Measurements from ENCODE around the gene OAS3.
"Not testable (repeated sequence)": the region's sequence is repeated elsewhere in the genome, so short reads cannot be mapped to it uniquely, and the experiment has no call there.

The OAS3 gene

GRCh38 chr12:112905451-112906089 is 32.7 kb upstream of the OAS3 start:
- WGBS, 2 experiments: 94 to 96% methylated on average over 4 of the region's 4 CpGs
- H3K27me3 ChIP-seq (ENCODE audit: control insufficient read depth, insufficient read depth, low read length, poor library complexity, severe bottlenecking): no peaks in the 10 kb centered on the region
- no peaks in the 10 kb centered on the region for H3K36me3 ChIP-seq (ENCODE audit: control insufficient read depth, insufficient read depth, low read length)
- H3K4me1 ChIP-seq (ENCODE audit: control insufficient read depth, insufficient read depth, low read length): no peaks in the 10 kb centered on the region
- no peak overlapping the region for H3K27ac ChIP-seq (ENCODE audit: insufficient read depth, low read depth, low read length, poor library complexity, severe bottlenecking)
- H3K4me3 ChIP-seq (ENCODE audit: insufficient read depth, low read depth, low read length): no peak overlapping the region
- H3K9me3 ChIP-seq (ENCODE audit: control insufficient read depth, low read length): no peaks in the 10 kb centered on the region

GRCh38 chr12:112906712-112907414 is 31.4 kb upstream of the OAS3 start, which contains the start of gene OAS1:
TSS of gene OAS1 (plus strand) at chr12:112906962. CDS start at chr12:112907040, 78 bp downstream.
- 60 to 62% methylated on average over 4 of the region's 4 CpGs for WGBS, 2 experiments

GRCh38 chr12:112907415-112908157 is 30.7 kb upstream of the OAS3 start:
- no peak overlapping the region for H3K4me3 ChIP-seq (ENCODE audit: insufficient read depth, low read depth, low read length)
- WGBS, 2 experiments: 85 to 93% methylated on average over 4 to 7 of the region's 7 CpGs
- no peak overlapping the region for H3K27ac ChIP-seq (ENCODE audit: insufficient read depth, low read depth, low read length, poor library complexity, severe bottlenecking)

More at GRCh38 chr12:112906712-112907414, 31.4 kb upstream of the OAS3 start, which contains the start of gene OAS1:
- no peaks in the 10 kb centered on the region for H3K4me1 ChIP-seq (ENCODE audit: control insufficient read depth, insufficient read depth, low read length)
- H3K36me3 ChIP-seq (ENCODE audit: control insufficient read depth, insufficient read depth, low read length): no peaks in the 10 kb centered on the region
- H3K27me3 ChIP-seq (ENCODE audit: control insufficient read depth, insufficient read depth, low read length, poor library complexity, severe bottlenecking): no peaks in the 10 kb centered on the region
- H3K4me3 ChIP-seq (ENCODE audit: insufficient read depth, low read depth, low read length): no peak within 1 kb of the TSS
- H3K27ac ChIP-seq (ENCODE audit: insufficient read depth, low read depth, low read length, poor library complexity, severe bottlenecking): no peak within 1 kb of the TSS
- no peaks in the 10 kb centered on the region for H3K9me3 ChIP-seq (ENCODE audit: control insufficient read depth, low read length)

GRCh38 chr12:112908548-112908947 is 29.7 kb upstream of the OAS3 start:
- Histone ChIP-seq H3K4me1 (ENCODE audit: control insufficient read depth, insufficient read depth, low read length) (no peaks in the 10 kb centered on the region), H3K36me3 (ENCODE audit: control insufficient read depth, insufficient read depth, low read length) (no peaks in the 10 kb centered on the region), H3K9me3 (ENCODE audit: control insufficient read depth, low read length) (no peaks in the 10 kb centered on the region), H3K27me3 (ENCODE audit: control insufficient read depth, insufficient read depth, low read length, poor library complexity, severe bottlenecking) (no peaks in the 10 kb centered on the region), H3K4me3 (ENCODE audit: insufficient read depth, low read depth, low read length) (no peak overlapping the region), H3K27ac (ENCODE audit: insufficient read depth, low read depth, low read length, poor library complexity, severe bottlenecking) (no peak overlapping the region)
- 67 to 74% methylated on average over 12 of the region's 12 CpGs for WGBS, 2 experiments

More at GRCh38 chr12:112907415-112908157, 30.7 kb upstream of the OAS3 start:
- Histone ChIP-seq H3K9me3 (ENCODE audit: control insufficient read depth, low read length) (no peaks in the 10 kb centered on the region), H3K27me3 (ENCODE audit: control insufficient read depth, insufficient read depth, low read length, poor library complexity, severe bottlenecking) (no peaks in the 10 kb centered on the region), H3K36me3 (ENCODE audit: control insufficient read depth, insufficient read depth, low read length) (no peaks in the 10 kb centered on the region), H3K4me1 (ENCODE audit: control insufficient read depth, insufficient read depth, low read length) (no peaks in the 10 kb centered on the region)

- WGBS, 2 experiments: 97 to 100% methylated on average over 4 of the region's 4 CpGs
- H3K4me3 ChIP-seq (ENCODE audit: insufficient read depth, low read depth, low read length): no peak overlapping the region
- H3K36me3 ChIP-seq (ENCODE audit: control insufficient read depth, insufficient read depth, low read length): no peaks in the 10 kb centered on the region
- no peaks in the 10 kb centered on the region for H3K27me3 ChIP-seq (ENCODE audit: control insufficient read depth, insufficient read depth, low read length, poor library complexity, severe bottlenecking)
- H3K27ac ChIP-seq (ENCODE audit: insufficient read depth, low read depth, low read length, poor library complexity, severe bottlenecking): no peak overlapping the region
- H3K4me1 ChIP-seq (ENCODE audit: control insufficient read depth, insufficient read depth, low read length): no peaks in the 10 kb centered on the region
- no peaks in the 10 kb centered on the region for H3K9me3 ChIP-seq (ENCODE audit: control insufficient read depth, low read length)
These were observed 28.6 kb upstream of the OAS3 start for GRCh38 chr12:112909693-112910092.

GRCh38 chr12:112913038-112913688 is 25.1 kb upstream of the OAS3 start:
- Histone ChIP-seq H3K27me3 (ENCODE audit: control insufficient read depth, insufficient read depth, low read length, poor library complexity, severe bottlenecking) (no peaks in the 10 kb centered on the region), H3K27ac (ENCODE audit: insufficient read depth, low read depth, low read length, poor library complexity, severe bottlenecking) (no peak overlapping the region), H3K4me1 (ENCODE audit: control insufficient read depth, insufficient read depth, low read length) (no peaks in the 10 kb centered on the region), H3K4me3 (ENCODE audit: insufficient read depth, low read depth, low read length) (no peak overlapping the region), H3K9me3 (ENCODE audit: control insufficient read depth, low read length) (no peaks in the 10 kb centered on the region), H3K36me3 (ENCODE audit: control insufficient read depth, insufficient read depth, low read length) (no peaks in the 10 kb centered on the region)
- WGBS, 2 experiments: 100% methylated on average over 1 of the region's 1 CpG; no CpG with 5 or more reads in 1 of the 2 experiments

- H3K4me1 ChIP-seq (ENCODE audit: control insufficient read depth, insufficient read depth, low read length): not testable (repeated sequence)
These were observed 24.4 kb upstream of the OAS3 start for GRCh38 chr12:112913888-112914287.

GRCh38 chr12:112916270-112916669 is 22.0 kb upstream of the OAS3 start:
- WGBS, 2 experiments: 93 to 94% methylated on average over 5 of the region's 5 CpGs
- Histone ChIP-seq H3K4me1 (ENCODE audit: control insufficient read depth, insufficient read depth, low read length) (no peaks in the 10 kb centered on the region), H3K4me3 (ENCODE audit: insufficient read depth, low read depth, low read length) (no peak overlapping the region), H3K27ac (ENCODE audit: insufficient read depth, low read depth, low read length, poor library complexity, severe bottlenecking) (no peak overlapping the region), H3K36me3 (ENCODE audit: control insufficient read depth, insufficient read depth, low read length) (no peaks in the 10 kb centered on the region), H3K27me3 (ENCODE audit: control insufficient read depth, insufficient read depth, low read length, poor library complexity, severe bottlenecking) (no peaks in the 10 kb centered on the region), H3K9me3 (ENCODE audit: control insufficient read depth, low read length) (no peaks in the 10 kb centered on the region)

More at GRCh38 chr12:112913888-112914287, 24.4 kb upstream of the OAS3 start:
- not testable (repeated sequence) for H3K9me3 ChIP-seq (ENCODE audit: control insufficient read depth, low read length); H3K36me3 ChIP-seq (ENCODE audit: control insufficient read depth, insufficient read depth, low read length); H3K27ac ChIP-seq (ENCODE audit: insufficient read depth, low read depth, low read length, poor library complexity, severe bottlenecking); H3K4me3 ChIP-seq (ENCODE audit: insufficient read depth, low read depth, low read length); H3K27me3 ChIP-seq (ENCODE audit: control insufficient read depth, insufficient read depth, low read length, poor library complexity, severe bottlenecking)
- WGBS, 2 experiments: 86 to 90% methylated on average over 2 of the region's 2 CpGs

GRCh38 chr12:112919121-112919520 is 19.2 kb upstream of the OAS3 start:
- H3K4me3 ChIP-seq (ENCODE audit: insufficient read depth, low read depth, low read length): no peak overlapping the region
- no peaks in the 10 kb centered on the region for H3K27me3 ChIP-seq (ENCODE audit: control insufficient read depth, insufficient read depth, low read length, poor library complexity, severe bottlenecking)
- WGBS, 2 experiments: 87 to 89% methylated on average over 6 of the region's 6 CpGs
- no peaks in the 10 kb centered on the region for H3K9me3 ChIP-seq (ENCODE audit: control insufficient read depth, low read length)
- H3K27ac ChIP-seq (ENCODE audit: insufficient read depth, low read depth, low read length, poor library complexity, severe bottlenecking): no peak overlapping the region
- no peaks in the 10 kb centered on the region for H3K4me1 ChIP-seq (ENCODE audit: control insufficient read depth, insufficient read depth, low read length)
- no peaks in the 10 kb centered on the region for H3K36me3 ChIP-seq (ENCODE audit: control insufficient read depth, insufficient read depth, low read length)

Data from ectodermal cell (in vitro differentiated cells).